Measurements from ENCODE around the gene MAPK14.
"Not testable (repeated sequence)": the region's sequence is repeated elsewhere in the genome, so short reads cannot be mapped to it uniquely, and the experiment has no call there.

MAPK14 gene

GRCh38 chr6:36027501-36028087 is at the start of gene MAPK14:
MAPK14 (plus strand) TSS chr6:36027808; CDS start chr6:36028158, 350 bp downstream.
- peak within 1 kb of the TSS; percentile 97 for H3K4me3 ChIP-seq (ENCODE audit: low read depth, low read length)
- TF ChIP-seq CTCF (IDR thresholded peaks at IDR 0.05; ENCODE audit: low read depth, low read length): peak; percentile 75

DNA sequence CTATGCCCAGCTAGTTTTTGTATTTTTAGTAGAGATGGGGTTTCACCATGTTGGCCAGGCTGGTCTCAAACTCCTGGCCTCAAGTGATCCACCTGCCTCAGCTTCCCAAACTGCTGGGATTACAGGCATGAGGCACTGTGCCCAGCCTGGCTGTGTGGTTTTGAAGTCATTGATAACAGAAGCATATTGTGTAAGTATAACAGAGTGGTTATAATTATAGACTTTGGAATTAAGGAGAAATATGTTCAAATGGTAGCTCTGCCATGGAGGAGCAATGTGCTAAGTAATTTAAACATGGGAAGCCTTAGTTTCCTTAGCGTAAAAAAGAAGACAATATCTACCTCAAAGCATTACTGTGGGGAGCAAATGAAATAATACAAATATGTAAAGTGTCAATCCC is 47.5 kb upstream of the MAPK14 start:
- not testable (repeated sequence) for H3K4me3 ChIP-seq (ENCODE audit: low read depth, low read length)

DNA sequence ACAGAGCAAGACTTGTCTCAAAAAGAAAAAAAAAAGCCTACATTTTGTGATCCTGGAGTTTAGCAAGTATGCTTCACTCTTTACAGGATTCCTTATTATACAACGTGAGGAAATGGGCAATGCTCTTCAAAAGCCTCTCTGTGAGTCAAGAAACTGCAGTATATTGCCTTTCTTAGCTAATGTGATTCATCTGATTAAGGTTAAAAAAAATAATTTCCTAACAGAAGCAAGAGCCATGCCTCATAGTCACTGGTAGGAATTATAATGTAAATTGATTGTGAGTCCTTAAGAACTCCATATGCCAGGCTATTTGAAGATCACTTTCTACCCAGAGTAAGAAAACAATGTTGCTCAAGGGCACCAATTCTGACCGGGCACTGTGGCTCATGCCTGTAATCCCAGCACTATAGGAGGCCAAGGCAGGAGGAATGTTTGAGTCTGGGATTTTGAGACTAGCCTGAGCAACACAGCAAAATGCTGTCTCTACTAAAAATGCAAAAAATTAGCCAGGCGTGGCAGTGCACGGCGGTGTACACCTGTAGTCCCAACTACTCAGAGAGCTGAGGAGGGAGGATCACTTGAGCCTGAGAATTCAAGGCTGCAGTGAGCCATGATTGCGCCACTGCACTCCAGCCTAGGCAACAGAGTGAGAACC is 46.5 kb upstream of the MAPK14 start:
- no peak for TF ChIP-seq CTCF (IDR thresholded peaks at IDR 0.05; ENCODE audit: low read depth, low read length)
- no peak overlapping the region for H3K4me3 ChIP-seq (ENCODE audit: low read depth, low read length)

DNA sequence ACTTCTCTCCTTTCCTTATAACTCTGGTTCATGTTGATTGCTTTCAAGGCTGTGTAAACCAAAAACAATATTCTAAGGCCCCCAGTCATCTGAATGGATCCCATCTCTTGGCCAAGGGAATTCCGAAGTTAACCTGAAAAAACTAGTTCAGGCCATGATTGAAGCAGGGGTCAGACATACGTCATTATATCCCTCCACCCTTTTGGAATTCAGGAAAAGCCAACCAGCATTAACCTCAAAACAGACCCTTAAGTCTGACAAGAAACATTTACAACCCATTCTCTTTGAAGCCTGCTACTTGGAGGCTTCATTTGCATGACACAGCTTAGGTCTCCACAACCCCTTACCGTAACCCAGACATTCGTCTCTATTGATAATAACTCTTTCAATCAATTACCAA is 42.9 kb upstream of the MAPK14 start:
- no peak overlapping the region for H3K4me3 ChIP-seq (ENCODE audit: low read depth, low read length)
- TF ChIP-seq CTCF (IDR thresholded peaks at IDR 0.05; ENCODE audit: low read depth, low read length): no peak

DNA sequence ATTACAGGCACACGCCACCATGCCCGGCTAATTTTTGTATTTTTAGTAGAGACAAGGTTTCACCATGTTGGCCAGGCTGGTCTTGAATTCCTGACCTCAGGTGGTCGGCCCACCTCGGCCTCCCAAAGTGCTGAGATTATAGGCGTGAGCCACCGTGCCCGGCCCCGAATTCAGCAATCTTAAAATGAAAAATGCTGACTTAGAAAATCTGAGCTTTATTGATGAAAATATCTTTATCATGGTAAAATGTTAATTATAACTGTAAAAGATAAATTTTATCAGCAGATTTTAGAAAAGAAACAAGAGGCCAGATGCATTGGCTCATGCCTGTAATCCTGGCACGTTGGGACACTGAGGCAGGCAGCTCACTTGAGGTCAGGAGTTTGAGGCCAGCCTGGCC is 39.6 kb upstream of the MAPK14 start:
- H3K4me3 ChIP-seq (ENCODE audit: low read depth, low read length): not testable (repeated sequence)

GRCh38 chr6:35993150-35993549 is 34.5 kb upstream of the MAPK14 start:
- TF ChIP-seq CTCF (IDR thresholded peaks at IDR 0.05; ENCODE audit: low read depth, low read length): no peak
- no peak overlapping the region for H3K4me3 ChIP-seq (ENCODE audit: low read depth, low read length)

DNA sequence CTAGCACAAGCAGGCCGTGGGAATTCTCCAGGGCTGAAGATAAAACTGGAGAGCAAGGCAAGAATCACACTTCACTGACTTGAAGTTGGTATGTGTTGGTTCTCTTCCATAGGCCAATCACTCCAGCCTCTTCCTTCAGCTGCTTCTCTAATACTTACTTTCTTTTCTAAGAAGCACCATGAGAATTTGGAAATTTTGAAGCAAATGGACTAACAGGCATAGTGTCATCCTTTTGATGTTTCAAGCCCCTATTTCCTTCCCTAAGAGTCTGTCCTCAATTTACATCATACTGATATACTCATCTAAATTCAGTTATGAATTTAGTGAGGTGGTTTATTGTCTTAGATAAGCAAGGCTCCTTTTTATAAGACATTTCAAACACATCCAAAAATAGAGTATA is 27.2 kb upstream of the MAPK14 start:
- no peak for TF ChIP-seq CTCF (IDR thresholded peaks at IDR 0.05; ENCODE audit: low read depth, low read length)
- H3K4me3 ChIP-seq (ENCODE audit: low read depth, low read length): no peak overlapping the region

DNA sequence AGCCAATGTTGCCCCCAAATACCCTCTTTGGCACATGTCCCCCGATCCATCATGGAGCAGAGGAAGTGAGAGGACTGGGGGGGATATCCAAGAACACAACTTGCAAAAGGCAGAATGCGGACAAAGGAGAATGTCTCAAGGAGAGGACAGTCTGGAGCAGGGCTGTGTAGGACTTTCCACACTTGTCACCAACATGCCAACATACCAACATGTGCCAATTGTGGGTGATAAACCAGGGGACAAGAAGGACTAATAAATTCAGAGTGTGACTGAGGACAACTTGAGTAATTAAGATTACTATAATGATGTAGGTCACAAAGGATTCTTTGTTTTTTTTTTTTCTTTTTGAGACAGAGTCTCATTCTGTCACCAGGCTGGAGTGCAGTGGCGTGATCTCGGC is 11.9 kb upstream of the MAPK14 start:
- TF ChIP-seq CTCF (IDR thresholded peaks at IDR 0.05; ENCODE audit: low read depth, low read length): no peak
- H3K4me3 ChIP-seq (ENCODE audit: low read depth, low read length): no peak overlapping the region

Data from WI38 (cell line).